Upper lobe of left lung (tissue), 4 donors: ENCODE data around the gene CAMK1D.

Experiments
- CTCF ChIP-seq, 6 experiments: fragments of 450-650 bp in 4 of 6; fragments of 200-600 bp in 2 of 6; sonication (generic) in 2 of 6; IDR thresholded peaks; one replicate each; pipeline ENCODE4 v1.5.1; 2016 to 2019; ENCODE audit warnings: antibody characterized with exemption in 6 of 6
- POLR2A ChIP-seq, 4 donors: fragments of 450-650 bp; IDR thresholded peaks; one replicate each; pipeline ENCODE4 v1.5.1; 2016 to 2017; ENCODE audit warnings: antibody characterized with exemption in 4 of 4, mild to moderate bottlenecking in 2 of 4

DNA sequence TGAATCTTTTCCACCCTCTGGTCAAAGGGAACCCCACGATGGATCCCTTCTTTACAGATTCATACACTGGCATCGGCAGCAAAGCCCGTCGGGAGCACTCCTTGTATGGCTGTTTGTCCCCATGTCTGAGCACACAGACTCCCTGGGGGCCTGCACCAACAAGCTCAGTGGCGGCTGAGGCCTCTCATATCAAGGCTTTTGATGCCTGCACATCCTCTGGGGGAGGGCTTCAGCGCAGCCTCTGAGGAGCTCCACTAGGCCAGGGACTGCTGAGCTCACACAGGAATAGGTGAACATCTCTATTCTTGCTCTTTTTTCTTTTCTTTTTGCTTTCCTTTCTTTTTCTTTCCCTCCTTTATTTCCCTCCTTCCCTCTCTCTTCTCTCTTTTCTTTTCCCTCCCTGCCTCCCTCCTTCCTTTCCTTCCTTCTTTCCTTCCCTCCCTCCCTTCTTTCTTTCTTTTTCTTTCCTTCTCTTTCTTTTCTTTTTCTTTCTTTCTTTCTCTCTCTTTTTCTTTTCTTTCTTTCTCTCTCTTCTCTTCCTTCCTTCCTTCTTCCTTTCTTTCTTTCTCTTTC lies 477.5 kb downstream of the CAMK1D start:
- TF ChIP-seq POLR2A (IDR thresholded peaks at IDR 0.05), result no peak
- TF ChIP-seq CTCF (IDR thresholded peaks at IDR 0.05), result no peak
